NB4 (cell line): ENCODE results near the gene PHOX2B.

Source experiments
- DNase-seq: peaks from one replicate; pipeline ENCODE4 v3.0.0; 2010; ENCODE audit warnings: low read depth
- H3K4me3 ChIP-seq: one replicate; pipeline ENCODE4 v1.5.1; 2011; ENCODE audit warnings: mild to moderate bottlenecking, low read depth, low read length, moderate library complexity
- MYC ChIP-seq: IDR thresholded peaks from 2 replicates; pipeline ENCODE4 v1.6.1; 2011; ENCODE audit warnings: low read depth, low read length
- POLR2A ChIP-seq: IDR thresholded peaks from 2 replicates; pipeline ENCODE4 v1.6.1; 2011; ENCODE audit warnings: mild to moderate bottlenecking; ENCODE audit not compliant: insufficient read length; ENCODE audit errors: extremely low read depth
- TF ChIP-seq, protein P1 (sequence below): IDR thresholded peaks from one replicate; pipeline ENCODE4 v1.5.1; 2012; ENCODE audit warnings: low read depth, low read length
- TF ChIP-seq, protein P2 (sequence below): IDR thresholded peaks from 2 replicates; pipeline ENCODE4 v1.6.1; 2011; ENCODE audit warnings: low read depth, low read length

The PHOX2B gene

DNA sequence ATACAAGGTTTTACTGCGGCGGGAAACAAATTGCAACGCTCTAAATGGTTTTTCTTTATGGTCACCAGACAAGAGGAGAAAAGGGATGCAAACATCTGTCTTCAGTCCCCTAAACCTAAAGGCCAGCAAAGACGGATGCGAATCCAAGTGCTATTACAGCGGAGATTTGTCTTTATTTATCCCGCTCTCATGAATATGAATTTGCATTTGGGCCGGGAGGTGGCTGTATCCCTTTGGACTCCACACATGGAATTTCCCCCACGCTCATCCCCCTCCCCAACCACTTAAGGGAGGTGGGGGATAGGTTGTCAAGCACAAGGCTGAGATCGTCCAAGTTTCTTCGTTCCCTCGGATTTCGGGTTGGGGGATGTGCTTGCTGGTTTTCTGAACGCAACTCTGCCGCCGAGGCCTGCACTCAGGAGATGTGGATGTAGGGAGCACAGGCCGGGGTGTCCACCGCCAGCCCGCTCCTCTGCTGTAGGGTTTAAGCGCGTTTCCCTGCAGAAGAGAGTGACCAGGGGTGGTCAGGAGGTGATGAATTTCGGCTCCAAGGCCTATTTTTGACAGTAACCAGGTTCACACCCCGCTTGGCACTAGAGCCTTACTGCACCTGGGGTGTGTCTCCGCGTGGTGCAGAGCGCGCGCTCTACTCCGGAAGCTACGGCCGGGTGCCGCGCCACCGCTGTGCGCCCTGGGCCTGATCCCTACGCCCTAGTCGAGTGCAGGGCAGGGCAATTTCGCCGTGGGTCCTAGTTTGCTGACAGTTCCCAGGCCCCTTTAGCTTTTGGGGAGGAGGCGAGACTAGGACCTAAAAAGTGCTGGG lies 2.3 kb upstream of the PHOX2B start:
- no peak overlapping the region for H3K4me3 ChIP-seq
- DNase-seq: no peak
- TF ChIP-seq, protein P1, sequence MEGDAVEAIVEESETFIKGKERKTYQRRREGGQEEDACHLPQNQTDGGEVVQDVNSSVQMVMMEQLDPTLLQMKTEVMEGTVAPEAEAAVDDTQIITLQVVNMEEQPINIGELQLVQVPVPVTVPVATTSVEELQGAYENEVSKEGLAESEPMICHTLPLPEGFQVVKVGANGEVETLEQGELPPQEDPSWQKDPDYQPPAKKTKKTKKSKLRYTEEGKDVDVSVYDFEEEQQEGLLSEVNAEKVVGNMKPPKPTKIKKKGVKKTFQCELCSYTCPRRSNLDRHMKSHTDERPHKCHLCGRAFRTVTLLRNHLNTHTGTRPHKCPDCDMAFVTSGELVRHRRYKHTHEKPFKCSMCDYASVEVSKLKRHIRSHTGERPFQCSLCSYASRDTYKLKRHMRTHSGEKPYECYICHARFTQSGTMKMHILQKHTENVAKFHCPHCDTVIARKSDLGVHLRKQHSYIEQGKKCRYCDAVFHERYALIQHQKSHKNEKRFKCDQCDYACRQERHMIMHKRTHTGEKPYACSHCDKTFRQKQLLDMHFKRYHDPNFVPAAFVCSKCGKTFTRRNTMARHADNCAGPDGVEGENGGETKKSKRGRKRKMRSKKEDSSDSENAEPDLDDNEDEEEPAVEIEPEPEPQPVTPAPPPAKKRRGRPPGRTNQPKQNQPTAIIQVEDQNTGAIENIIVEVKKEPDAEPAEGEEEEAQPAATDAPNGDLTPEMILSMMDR: no peak
- TF ChIP-seq MYC (no peak), POLR2A (no peak)
- TF ChIP-seq, protein P2, sequence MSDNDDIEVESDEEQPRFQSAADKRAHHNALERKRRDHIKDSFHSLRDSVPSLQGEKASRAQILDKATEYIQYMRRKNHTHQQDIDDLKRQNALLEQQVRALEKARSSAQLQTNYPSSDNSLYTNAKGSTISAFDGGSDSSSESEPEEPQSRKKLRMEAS: no peak

GRCh38 chr4:41750121-41750625 lies 1.6 kb upstream of the PHOX2B start:
- DNase-seq: no peak
- H3K4me3 ChIP-seq: no peak overlapping the region

DNA sequence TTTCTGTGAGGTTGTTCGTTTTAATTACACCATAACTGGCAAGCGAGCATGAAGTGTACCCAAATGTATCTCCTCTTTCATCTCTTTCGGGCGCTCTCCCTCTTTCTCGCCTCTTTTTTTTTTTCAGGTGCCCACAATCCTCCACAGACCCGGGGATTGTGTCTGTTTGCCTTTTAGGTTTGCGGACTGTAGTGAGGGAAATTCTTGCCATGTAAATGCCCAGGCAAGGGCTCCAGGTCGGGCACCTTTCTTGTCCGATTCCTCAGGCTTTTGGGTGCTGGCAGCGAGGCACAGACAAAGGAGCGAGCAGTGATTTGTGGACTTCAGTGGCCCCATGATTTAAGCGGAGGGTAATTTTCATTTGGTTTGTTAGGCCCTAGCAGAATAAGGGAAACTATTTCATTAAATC lies 1.1 kb upstream of the PHOX2B start:
- H3K4me3 ChIP-seq: no peak overlapping the region
- TF ChIP-seq POLR2A (no peak), MYC (no peak)
- TF ChIP-seq, protein P1: no peak
- TF ChIP-seq, protein P2: no peak
- DNase-seq: no peak

More at GRCh38 chr4:41750121-41750625, 1.6 kb upstream of the PHOX2B start:
- TF ChIP-seq, protein P2: no peak
- TF ChIP-seq, protein P1: no peak
- TF ChIP-seq MYC: no peak
- TF ChIP-seq POLR2A: no peak

DNA sequence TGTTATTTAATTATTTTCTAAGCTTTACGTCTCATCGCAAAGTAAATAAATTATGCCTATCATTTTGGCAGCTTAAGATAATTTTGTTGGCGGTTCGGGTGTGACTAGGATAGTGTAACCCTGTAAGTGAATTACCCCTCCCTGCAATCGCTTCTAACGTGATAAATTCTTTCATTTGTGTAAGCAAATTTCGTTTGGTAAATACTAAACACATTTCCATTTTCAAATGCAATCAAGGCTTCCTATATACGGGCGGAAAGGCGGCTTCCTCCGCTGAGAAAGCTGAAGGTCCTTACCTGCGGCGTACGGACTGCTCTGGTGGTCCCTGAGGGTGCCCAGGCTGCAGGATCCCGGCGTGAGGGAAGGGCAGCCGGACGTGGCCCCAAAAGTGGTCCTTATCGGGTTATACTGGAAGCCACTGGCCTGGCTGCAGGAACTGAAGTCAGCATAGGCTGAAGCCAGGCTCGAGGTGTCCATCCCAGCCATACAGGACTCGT lies 403 bp downstream of the PHOX2B start:
- no peak overlapping the region for H3K4me3 ChIP-seq
- TF ChIP-seq POLR2A (no peak), MYC (no peak)
- TF ChIP-seq, protein P2: no peak
- TF ChIP-seq, protein P1: no peak
- no peak for DNase-seq

- DNase-seq: no peak
- H3K4me3 ChIP-seq: no peak overlapping the region
- TF ChIP-seq, protein P2: no peak
- TF ChIP-seq, protein P1: no peak
- no peak for TF ChIP-seq POLR2A
- TF ChIP-seq MYC: no peak
Measured at GRCh38 chr4:41747230-41748055, 1.1 kb downstream of the PHOX2B start.
